Liver (tissue), 3 donors: ENCODE results near the gene PRKAA2.

ENCODE experiments used
- EGR1 ChIP-seq, 2 donors: IDR thresholded peaks; 2 replicates each; pipeline ENCODE4 v1.6.1; 2016 to 2018; ENCODE audit warnings: antibody characterized with exemption in 2 of 2, low read depth in 2 of 2
- FOXA1 ChIP-seq: IDR thresholded peaks from 2 replicates; pipeline ENCODE4 v1.6.1; 2016; ENCODE audit warnings: antibody characterized with exemption
- GABPA ChIP-seq, 2 donors: IDR thresholded peaks in 1 of 2; conservative IDR thresholded peaks in 1 of 2; 2 replicates each; pipeline ENCODE4 v1.6.1; 2016; ENCODE audit warnings: antibody characterized with exemption in 2 of 2, mild to moderate bottlenecking in 1 of 2, moderate library complexity in 1 of 2
- HNF4G ChIP-seq: IDR thresholded peaks from 2 replicates; pipeline ENCODE4 v1.6.1; 2016; ENCODE audit warnings: antibody characterized with exemption
- RAD21 ChIP-seq, 2 donors: IDR thresholded peaks; 2 replicates each; pipeline ENCODE4 v1.6.1; 2016; ENCODE audit warnings: antibody characterized with exemption in 2 of 2, mild to moderate bottlenecking in 2 of 2
- TAF1 ChIP-seq: conservative IDR thresholded peaks from 2 replicates; pipeline ENCODE4 v1.6.1; 2016; ENCODE audit warnings: antibody characterized with exemption, mild to moderate bottlenecking
- YY1 ChIP-seq: IDR thresholded peaks from 2 replicates; pipeline ENCODE4 v1.6.1; 2016; ENCODE audit warnings: antibody characterized with exemption, mild to moderate bottlenecking
- TF ChIP-seq, protein P1 (sequence below): IDR thresholded peaks from 2 replicates; pipeline ENCODE4 v1.6.1; 2016; ENCODE audit warnings: antibody characterized with exemption, mild to moderate bottlenecking
- TF ChIP-seq, protein P2 (sequence below): fragments of 150-350 bp; IDR thresholded peaks from 2 replicates; pipeline ENCODE4 v1.5.1; 2017; ENCODE audit warnings: improper control_type of control experiment, low read depth, low read length; ENCODE audit not compliant: missing input control
- TF ChIP-seq, protein P3 (sequence below): IDR thresholded peaks from 2 replicates; pipeline ENCODE4 v1.6.1; 2016; ENCODE audit warnings: antibody characterized with exemption
- TF ChIP-seq, protein P4 (sequence below): IDR thresholded peaks from 2 replicates; pipeline ENCODE4 v1.6.1; 2016; ENCODE audit warnings: antibody characterized with exemption
- donor health status: healthy.
- donor health status: healthy.

GRCh38 chr1:56672579-56672978 lies 27.5 kb downstream of the PRKAA2 start:
- TF ChIP-seq, protein P1, sequence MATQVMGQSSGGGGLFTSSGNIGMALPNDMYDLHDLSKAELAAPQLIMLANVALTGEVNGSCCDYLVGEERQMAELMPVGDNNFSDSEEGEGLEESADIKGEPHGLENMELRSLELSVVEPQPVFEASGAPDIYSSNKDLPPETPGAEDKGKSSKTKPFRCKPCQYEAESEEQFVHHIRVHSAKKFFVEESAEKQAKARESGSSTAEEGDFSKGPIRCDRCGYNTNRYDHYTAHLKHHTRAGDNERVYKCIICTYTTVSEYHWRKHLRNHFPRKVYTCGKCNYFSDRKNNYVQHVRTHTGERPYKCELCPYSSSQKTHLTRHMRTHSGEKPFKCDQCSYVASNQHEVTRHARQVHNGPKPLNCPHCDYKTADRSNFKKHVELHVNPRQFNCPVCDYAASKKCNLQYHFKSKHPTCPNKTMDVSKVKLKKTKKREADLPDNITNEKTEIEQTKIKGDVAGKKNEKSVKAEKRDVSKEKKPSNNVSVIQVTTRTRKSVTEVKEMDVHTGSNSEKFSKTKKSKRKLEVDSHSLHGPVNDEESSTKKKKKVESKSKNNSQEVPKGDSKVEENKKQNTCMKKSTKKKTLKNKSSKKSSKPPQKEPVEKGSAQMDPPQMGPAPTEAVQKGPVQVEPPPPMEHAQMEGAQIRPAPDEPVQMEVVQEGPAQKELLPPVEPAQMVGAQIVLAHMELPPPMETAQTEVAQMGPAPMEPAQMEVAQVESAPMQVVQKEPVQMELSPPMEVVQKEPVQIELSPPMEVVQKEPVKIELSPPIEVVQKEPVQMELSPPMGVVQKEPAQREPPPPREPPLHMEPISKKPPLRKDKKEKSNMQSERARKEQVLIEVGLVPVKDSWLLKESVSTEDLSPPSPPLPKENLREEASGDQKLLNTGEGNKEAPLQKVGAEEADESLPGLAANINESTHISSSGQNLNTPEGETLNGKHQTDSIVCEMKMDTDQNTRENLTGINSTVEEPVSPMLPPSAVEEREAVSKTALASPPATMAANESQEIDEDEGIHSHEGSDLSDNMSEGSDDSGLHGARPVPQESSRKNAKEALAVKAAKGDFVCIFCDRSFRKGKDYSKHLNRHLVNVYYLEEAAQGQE = no peak
- TF ChIP-seq, protein P2, sequence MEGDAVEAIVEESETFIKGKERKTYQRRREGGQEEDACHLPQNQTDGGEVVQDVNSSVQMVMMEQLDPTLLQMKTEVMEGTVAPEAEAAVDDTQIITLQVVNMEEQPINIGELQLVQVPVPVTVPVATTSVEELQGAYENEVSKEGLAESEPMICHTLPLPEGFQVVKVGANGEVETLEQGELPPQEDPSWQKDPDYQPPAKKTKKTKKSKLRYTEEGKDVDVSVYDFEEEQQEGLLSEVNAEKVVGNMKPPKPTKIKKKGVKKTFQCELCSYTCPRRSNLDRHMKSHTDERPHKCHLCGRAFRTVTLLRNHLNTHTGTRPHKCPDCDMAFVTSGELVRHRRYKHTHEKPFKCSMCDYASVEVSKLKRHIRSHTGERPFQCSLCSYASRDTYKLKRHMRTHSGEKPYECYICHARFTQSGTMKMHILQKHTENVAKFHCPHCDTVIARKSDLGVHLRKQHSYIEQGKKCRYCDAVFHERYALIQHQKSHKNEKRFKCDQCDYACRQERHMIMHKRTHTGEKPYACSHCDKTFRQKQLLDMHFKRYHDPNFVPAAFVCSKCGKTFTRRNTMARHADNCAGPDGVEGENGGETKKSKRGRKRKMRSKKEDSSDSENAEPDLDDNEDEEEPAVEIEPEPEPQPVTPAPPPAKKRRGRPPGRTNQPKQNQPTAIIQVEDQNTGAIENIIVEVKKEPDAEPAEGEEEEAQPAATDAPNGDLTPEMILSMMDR = no peak
- TF ChIP-seq GABPA (IDR thresholded peaks at IDR 0.05 in 1 of 2, conservative IDR thresholded peaks at IDR 0.05 in 1 of 2) (no peak), YY1 (no peak), RAD21 (IDR thresholded peaks at IDR 0.05) (no peak), FOXA1 (no peak), TAF1 (no peak), EGR1 (IDR thresholded peaks at IDR 0.05; ENCODE audit: low read depth in 2 of 2) (no peak), HNF4G (no peak)
- TF ChIP-seq, protein P3, sequence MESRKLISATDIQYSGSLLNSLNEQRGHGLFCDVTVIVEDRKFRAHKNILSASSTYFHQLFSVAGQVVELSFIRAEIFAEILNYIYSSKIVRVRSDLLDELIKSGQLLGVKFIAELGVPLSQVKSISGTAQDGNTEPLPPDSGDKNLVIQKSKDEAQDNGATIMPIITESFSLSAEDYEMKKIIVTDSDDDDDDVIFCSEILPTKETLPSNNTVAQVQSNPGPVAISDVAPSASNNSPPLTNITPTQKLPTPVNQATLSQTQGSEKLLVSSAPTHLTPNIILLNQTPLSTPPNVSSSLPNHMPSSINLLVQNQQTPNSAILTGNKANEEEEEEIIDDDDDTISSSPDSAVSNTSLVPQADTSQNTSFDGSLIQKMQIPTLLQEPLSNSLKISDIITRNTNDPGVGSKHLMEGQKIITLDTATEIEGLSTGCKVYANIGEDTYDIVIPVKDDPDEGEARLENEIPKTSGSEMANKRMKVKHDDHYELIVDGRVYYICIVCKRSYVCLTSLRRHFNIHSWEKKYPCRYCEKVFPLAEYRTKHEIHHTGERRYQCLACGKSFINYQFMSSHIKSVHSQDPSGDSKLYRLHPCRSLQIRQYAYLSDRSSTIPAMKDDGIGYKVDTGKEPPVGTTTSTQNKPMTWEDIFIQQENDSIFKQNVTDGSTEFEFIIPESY = no peak
- TF ChIP-seq, protein P4, sequence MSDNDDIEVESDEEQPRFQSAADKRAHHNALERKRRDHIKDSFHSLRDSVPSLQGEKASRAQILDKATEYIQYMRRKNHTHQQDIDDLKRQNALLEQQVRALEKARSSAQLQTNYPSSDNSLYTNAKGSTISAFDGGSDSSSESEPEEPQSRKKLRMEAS = no peak
